Lung (tissue), 12 donors: ENCODE results near the gene NOSIP. TPM values are rescaled to one million over a fixed set of nuclear protein-coding genes. Genes with fewer than 3 reads are reported as not detected.
A peak's percentile ranks its signal among the peaks of the same experiment; 100 is the strongest.

Source experiments
- ATAC-seq: fragments of 200-7000 bp; cut with Tn5 transposase; one replicate; pipeline ENCODE4 v1.9.1; 2020; ENCODE audit warnings: moderate number of reproducible peaks; ENCODE audit not compliant: insufficient read depth, low FRiP score
- DNase-seq, 3 donors: peaks; one replicate each; pipeline ENCODE4 v3.0.0-alpha.2; 2013 to 2017
- H3K27ac ChIP-seq, 2 donors: one replicate each; pipeline ENCODE4 v1.5.1; 2013; ENCODE audit warnings: mild to moderate bottlenecking in 2 of 2, moderate library complexity in 2 of 2, control low read depth in 1 of 2, inconsistent platforms in 1 of 2, low read depth in 1 of 2, low read length in 1 of 2
- H3K27me3 ChIP-seq, 3 donors: one replicate each; pipeline ENCODE4 v1.5.1; 2013; ENCODE audit warnings: low read length in 2 of 3; ENCODE audit not compliant: control insufficient read depth in 3 of 3, insufficient read depth in 3 of 3
- H3K36me3 ChIP-seq, 4 donors: one replicate each; pipeline ENCODE4 v1.5.1; 2013; ENCODE audit warnings: low read length in 4 of 4, mild to moderate bottlenecking in 1 of 4, moderate library complexity in 1 of 4; ENCODE audit not compliant: control insufficient read depth in 4 of 4, insufficient read depth in 4 of 4
- H3K4me1 ChIP-seq, 5 donors: one replicate each; pipeline ENCODE4 v1.5.1; 2013; ENCODE audit warnings: low read length in 5 of 5, mild to moderate bottlenecking in 2 of 5, moderate library complexity in 1 of 5; ENCODE audit not compliant: control insufficient read depth in 5 of 5, insufficient read depth in 5 of 5
- H3K4me3 ChIP-seq: one replicate; pipeline ENCODE4 v1.5.1; 2013; ENCODE audit warnings: mild to moderate bottlenecking, control low read depth, moderate library complexity
- H3K9ac ChIP-seq, 2 donors: one replicate each; pipeline ENCODE4 v1.5.1; 2013; ENCODE audit warnings: low read length in 2 of 2, control low read depth in 1 of 2; ENCODE audit not compliant: insufficient read depth in 1 of 2
- H3K9me3 ChIP-seq, 4 donors: one replicate each; pipeline ENCODE4 v1.5.1; 2013; ENCODE audit warnings: low read length in 3 of 4, mild to moderate bottlenecking in 1 of 4, moderate library complexity in 1 of 4; ENCODE audit not compliant: control insufficient read depth in 4 of 4, insufficient read depth in 3 of 4
- CTCF ChIP-seq: IDR thresholded peaks from 2 replicates; pipeline ENCODE4 v1.5.1; 2012; ENCODE audit warnings: mild to moderate bottlenecking; ENCODE audit errors: control extremely low read depth, extremely low read depth
- WGBS, 2 donors: extraction: QIAGEN DNeasy Blood & Tissue Kit; methylation state at CpG; one replicate each; pipeline ENCODE4 v1.1.7; 2013; 5-methylcytosine and 5-hydroxymethylcytosine counted together
- polyA plus RNA-seq, 2 donors: library from polyadenylated mRNA; stranded (reverse); fragments of 200-250 nt; gene quantifications; one replicate each; pipeline ENCODE4 v1.2.1, GENCODE V29; 2013
- total RNA-seq, 2 donors: library from RNA; depleted of rRNA in 1 of 2; stranded (reverse); fragments of >200 nt in 1 of 2; gene quantifications; one replicate each; pipeline ENCODE4 v1.2.1, GENCODE V29; 2014 to 2021
- donor health status: control.
- donor health status: control.
- donor health status: Bipolar disorder and iron deficiency.
- donor health status: healthy.
- donor health status: DM: yes; HTN: yes; CAD: no.

The NOSIP gene
- total and polyA plus RNA-seq, 4 donors, result 40.9 to 84.2 (median 62.6) TPM

GRCh38 chr19:49528211-49528771, 52.1 kb downstream of the NOSIP start:
- Histone ChIP-seq H3K27ac (peak overlapping the region in 1 of 2 donors; percentile 28), H3K4me1 (peaks cover 0 to 12% (median 3%) of the 10 kb centered on the region in 5 donors), H3K27me3 (no peaks in the 10 kb centered on the region), H3K9me3 (no peaks in the 10 kb centered on the region), H3K4me3 (no peak overlapping the region), H3K9ac (peak overlapping the region in 1 of 2 donors; percentile 49), H3K36me3 (peaks cover 0 to 17% (median 16%) of the 10 kb centered on the region in 4 donors)
- 65% methylated on average over 25 of the region's 25 CpGs for WGBS, 2 donors
- ATAC-seq (no peak), DNase-seq (peak in 1 of 3 donors; percentile 26)
- no peak for TF ChIP-seq CTCF

- Histone ChIP-seq H3K9ac (no peak overlapping the region), H3K9me3 (no peaks in the 10 kb centered on the region), H3K27ac (no peak overlapping the region), H3K27me3 (no peaks in the 10 kb centered on the region), H3K4me1 (peaks cover 0 to 8% (median 0%) of the 10 kb centered on the region in 5 donors), H3K36me3 (peaks cover 0 to 26% (median 15%) of the 10 kb centered on the region in 4 donors), H3K4me3 (no peak overlapping the region)
- no peak for TF ChIP-seq CTCF
- ATAC-seq, result no peak
- DNase-seq, result no peak
- WGBS, 2 donors, result 88 to 90% methylated on average over 22 of the region's 22 CpGs
These were observed 55.4 kb downstream of the NOSIP start for GRCh38 chr19:49524812-49525455.

- Histone ChIP-seq H3K4me3 (no peak overlapping the region), H3K4me1 (peaks cover 0 to 1% (median 0%) of the 10 kb centered on the region in 5 donors), H3K27me3 (no peaks in the 10 kb centered on the region), H3K27ac (no peak overlapping the region), H3K36me3 (peaks cover 0 to 21% (median 13%) of the 10 kb centered on the region in 4 donors), H3K9ac (no peak overlapping the region), H3K9me3 (no peaks in the 10 kb centered on the region)
- no peak for ATAC-seq
- DNase-seq, result no peak
- WGBS, 2 donors, result 84 to 87% methylated on average over 13 of the region's 13 CpGs
- TF ChIP-seq CTCF, result no peak
These were observed 59.5 kb downstream of the NOSIP start for GRCh38 chr19:49520705-49521319.
